GM19397 (cell line): ENCODE results near the gene FGF7.
"Not testable (repeated sequence)": the region's sequence is repeated elsewhere in the genome, so short reads cannot be mapped to it uniquely, and the experiment has no call there.

Source experiments
- ATAC-seq: cut with Tn5 transposase; IDR thresholded peaks from one replicate; pipeline ENCODE4 v1.9.1; 2021; ENCODE audit warnings: mild to moderate bottlenecking, moderate library complexity; ENCODE audit not compliant: unreplicated experiment

FGF7 gene

DNA sequence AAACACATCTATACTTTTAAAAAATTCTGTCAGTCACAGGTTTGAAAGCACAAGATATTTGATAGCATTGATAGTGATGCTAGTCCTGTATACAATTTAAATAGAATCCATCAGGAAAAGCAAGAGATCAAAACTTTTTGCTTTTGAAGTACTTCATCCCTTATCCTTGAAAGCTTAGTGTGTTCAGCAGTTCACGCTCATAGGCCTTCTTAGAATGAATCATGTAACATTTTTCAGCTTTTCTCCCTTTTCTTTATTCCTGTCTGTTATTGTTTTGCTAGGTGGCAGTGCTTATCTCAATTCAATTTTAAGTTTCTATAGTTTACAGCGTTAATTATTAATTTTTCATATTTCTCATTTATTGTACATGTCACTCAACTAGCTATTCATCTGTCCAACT, 69.1 kb downstream of the FGF7 start:
- ATAC-seq: no peak

DNA sequence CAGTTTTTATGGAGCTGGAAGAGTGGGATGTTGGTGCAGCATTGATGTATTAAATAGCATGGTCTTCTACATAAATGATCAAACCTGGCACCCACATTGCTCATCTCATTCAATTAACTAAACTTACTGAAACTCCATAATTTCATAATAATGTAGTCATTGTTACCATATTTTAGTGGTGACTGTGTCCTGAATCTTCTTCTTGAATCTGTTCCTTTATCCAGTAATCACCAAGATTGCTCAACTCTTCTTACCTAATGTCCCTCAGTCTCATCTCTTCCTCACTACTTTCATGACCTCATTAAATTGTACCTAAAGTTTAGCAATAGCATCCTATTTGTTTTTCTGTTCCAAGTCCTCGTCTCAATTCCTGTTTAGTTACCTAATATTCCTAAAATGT, 69.8 kb downstream of the FGF7 start:
- no peak for ATAC-seq

DNA sequence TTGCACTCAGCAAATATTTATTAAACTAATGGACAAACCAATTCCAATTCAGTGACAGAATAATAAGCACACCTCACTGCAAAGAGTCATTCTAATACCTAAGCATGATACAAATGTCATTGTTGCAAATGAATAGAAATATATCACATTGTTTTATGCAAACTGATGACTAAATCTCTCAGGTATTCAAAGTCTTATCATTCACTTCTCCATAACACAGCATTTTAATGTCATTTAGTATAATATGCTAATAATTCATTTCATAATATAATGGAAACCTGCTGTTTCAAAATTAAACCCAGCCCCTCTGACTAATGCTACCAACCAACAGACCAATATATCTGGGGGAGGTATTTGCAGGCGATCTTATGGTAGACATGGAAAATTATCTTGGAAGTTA, 71.8 kb downstream of the FGF7 start:
- ATAC-seq: no peak

DNA sequence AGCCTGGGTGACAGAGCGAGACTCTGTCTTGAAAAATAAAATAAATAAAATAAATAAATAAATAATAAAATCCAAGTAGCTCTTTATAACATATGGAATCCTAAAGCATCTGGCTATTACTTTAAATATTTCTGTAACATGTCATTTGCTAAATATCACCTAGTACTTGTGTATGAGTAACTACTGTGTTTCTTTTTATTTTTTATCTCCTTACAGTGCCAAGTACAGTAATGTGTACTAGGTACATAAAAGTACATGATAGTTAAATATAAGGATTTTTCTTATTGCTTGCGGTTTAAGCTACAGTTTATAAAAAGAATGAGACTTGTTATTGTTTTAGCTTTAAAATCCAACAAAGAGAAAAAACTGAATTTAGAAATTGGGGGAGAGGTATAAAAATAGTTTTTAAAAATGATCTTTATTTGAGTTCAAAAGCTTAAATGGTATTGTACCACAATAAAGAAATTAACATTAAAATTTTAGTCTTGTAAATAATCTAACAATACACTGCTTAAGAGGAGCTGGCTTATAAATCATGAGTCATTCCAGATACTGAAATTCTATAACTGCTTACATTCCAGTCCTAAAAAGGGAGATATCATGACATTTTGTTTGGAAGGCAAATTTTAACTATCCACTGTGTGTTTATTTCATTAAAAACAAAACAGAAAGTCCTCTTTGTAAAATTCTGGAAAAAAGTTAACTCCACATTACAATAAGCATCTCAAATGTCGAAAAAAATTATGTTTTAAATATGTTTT, 73.1 kb downstream of the FGF7 start:
- no peak for ATAC-seq

DNA sequence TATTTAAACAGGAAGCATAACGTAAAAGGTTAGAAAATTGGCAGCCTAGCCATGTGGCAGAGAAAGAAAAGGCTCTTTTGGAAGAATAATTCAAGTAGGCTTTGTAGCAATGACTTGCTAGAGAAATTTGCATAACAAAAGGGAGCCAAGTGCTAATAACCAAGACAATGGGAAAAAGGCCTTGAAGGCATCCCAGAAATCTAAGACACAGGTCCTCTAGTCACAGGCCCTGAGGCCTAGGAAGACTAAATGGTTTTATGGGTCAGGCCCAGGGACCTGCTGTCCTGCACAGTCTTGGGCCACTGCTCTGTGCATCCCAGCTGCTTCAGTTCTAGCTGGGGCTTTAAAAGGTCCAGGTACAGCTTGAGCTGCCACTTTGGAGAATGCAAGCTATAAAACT, 78.5 kb downstream of the FGF7 start:
- ATAC-seq: no peak

DNA sequence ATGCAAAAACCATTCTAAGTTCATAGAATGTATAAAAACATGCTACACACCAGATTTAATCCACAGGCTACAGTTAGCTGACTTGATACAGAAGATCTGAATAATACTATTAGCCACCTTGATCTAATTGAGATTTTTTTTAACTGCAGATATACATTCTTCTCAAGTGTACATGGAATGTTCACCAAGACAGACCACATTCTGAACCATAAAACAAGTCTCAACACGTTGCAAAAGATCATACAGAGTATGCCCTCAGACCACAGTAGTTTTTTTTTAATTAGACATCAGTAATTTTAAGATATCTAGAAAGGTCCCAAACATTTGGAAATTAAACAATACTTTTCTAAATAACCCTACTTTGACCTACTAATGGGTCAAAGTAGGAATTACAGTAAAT, 83.3 kb downstream of the FGF7 start:
- no peak for ATAC-seq

DNA sequence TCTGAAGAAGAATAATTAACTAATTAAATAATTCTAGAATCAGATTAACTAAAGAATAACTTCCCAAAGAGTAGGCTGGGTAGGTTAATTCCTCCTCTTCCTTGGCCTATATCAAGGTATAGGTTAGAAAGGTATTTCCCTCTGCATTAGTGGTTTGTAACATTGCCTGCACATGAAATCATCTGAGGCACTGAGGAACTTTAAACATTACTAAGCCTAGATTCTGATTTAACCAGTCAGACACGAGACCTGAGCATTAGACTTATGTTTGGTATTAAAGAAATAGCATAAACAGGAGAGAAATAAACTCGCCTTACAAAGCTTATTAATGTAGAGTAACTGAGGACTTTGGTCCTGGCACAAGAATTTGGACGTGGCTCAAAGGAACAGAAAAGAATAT, 84.2 kb downstream of the FGF7 start:
- ATAC-seq: no peak

DNA sequence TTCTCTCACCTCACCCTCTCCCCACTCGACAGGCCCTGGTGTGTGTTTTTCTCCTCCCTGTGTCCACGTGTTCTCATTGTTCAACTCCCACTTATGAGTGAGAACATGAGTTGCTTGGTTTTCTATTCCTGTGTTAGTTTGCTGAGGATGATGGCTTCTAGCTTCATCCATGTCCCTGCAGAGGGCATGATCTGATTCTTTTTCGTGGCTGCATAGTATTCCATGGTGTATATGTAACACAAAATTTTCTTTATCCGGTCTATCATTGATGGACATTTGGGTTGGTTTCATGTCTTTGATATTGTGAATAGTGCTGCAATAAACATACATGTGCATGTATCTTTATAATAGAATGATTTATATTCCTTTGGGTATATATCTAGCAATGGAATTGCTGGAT, 89.7 kb downstream of the FGF7 start:
- not testable (repeated sequence) for ATAC-seq

DNA sequence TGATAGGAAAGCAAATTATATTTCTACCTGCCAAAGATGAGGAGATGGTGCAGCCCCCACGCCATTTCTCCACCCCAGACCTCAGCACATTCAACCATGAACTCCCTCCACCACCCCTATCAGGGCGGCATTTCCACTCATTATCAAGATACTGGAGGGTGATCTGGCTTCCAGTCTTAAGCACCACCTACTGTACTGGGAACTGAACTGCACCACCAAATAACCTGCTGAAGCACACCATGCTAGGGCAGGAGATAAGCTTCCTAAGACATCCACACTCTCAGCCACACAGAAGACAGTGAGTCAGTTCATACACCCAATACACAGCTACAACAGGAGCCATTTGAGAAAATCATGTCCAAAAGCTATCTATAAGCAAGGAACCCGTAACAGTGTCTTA, 98.8 kb downstream of the FGF7 start:
- ATAC-seq: no peak

DNA sequence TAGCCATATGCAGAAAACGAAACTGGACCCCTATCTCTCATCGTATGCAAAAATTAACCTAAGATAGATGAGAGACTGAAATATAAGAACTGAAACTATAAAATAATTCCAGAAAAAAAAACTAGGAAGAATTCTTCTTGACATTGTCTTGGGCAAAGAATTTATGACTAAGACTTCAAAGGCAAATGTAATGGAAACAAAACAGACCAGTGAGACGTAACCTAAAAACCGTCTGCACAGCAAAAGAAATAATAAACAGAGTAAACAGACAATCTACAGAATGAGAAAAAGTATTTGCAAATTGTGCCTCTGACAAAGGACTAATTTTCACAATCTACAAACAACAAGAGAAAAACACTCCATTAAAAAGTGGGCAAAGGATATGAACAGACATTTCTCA, 105.2 kb downstream of the FGF7 start:
- no peak for ATAC-seq

DNA sequence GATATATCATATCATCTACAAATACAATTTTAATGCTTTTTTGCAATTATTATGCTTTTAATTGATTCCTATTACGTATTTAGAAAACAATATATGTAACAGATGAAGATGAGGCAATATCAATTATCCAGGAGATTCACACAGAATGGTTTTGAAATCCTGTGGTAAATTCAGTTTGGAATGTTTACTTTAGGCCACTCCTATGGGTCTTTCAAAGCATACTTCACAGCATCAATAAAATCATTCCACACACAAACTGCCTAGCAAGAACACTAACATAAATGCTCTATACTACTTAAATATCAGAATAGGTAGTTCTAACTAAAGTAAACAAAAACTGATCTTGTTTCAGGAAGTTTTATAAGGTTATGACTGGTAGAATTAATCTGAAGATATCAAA, 107.0 kb downstream of the FGF7 start:
- no peak for ATAC-seq
